NCI-H187 (cell line): ENCODE measurements around the gene MYBPC1.
"Not testable (repeated sequence)": the region's sequence is repeated elsewhere in the genome, so short reads cannot be mapped to it uniquely, and the experiment has no call there.

Source experiments
- DNase-seq, 2 experiments: peaks; one replicate each; lab custom pipeline; 2025; lab: John Stamatoyannopoulos, UW

The MYBPC1 gene

GRCh38 chr12:101653503-101653902 is 58.7 kb downstream of the MYBPC1 start:
- no peak for DNase-seq

- no peak for DNase-seq
Measured at GRCh38 chr12:101654442-101654841, 59.7 kb downstream of the MYBPC1 start.

- no peak for DNase-seq
Measured at GRCh38 chr12:101655393-101655792, 60.6 kb downstream of the MYBPC1 start.

GRCh38 chr12:101660662-101661061 is 65.9 kb downstream of the MYBPC1 start:
- not testable (repeated sequence) for DNase-seq

GRCh38 chr12:101663298-101663697 is 68.5 kb downstream of the MYBPC1 start:
- DNase-seq = no peak

GRCh38 chr12:101664992-101665391 is 70.2 kb downstream of the MYBPC1 start:
- DNase-seq = no peak

GRCh38 chr12:101666052-101666728 is 71.4 kb downstream of the MYBPC1 start:
- DNase-seq = no peak

GRCh38 chr12:101667591-101667990 is 72.8 kb downstream of the MYBPC1 start:
- DNase-seq = no peak

GRCh38 chr12:101670007-101670671 is 75.4 kb downstream of the MYBPC1 start:
- no peak for DNase-seq

- no peak for DNase-seq
Measured at GRCh38 chr12:101671157-101671791, 76.5 kb downstream of the MYBPC1 start.

GRCh38 chr12:101671833-101672232 is 77.1 kb downstream of the MYBPC1 start:
- DNase-seq = no peak

- DNase-seq = no peak
Measured at GRCh38 chr12:101675555-101675954, 80.8 kb downstream of the MYBPC1 start.

GRCh38 chr12:101676497-101676896 is 81.7 kb downstream of the MYBPC1 start:
- DNase-seq = not testable (repeated sequence)

- no peak for DNase-seq
Measured at GRCh38 chr12:101678081-101678480, 83.3 kb downstream of the MYBPC1 start.

- DNase-seq = no peak
Measured at GRCh38 chr12:101680240-101680639, 85.5 kb downstream of the MYBPC1 start.

- DNase-seq = no peak
Measured at GRCh38 chr12:101680647-101681046, 85.9 kb downstream of the MYBPC1 start.

- not testable (repeated sequence) for DNase-seq
Measured at GRCh38 chr12:101681627-101682026, 86.9 kb downstream of the MYBPC1 start.

GRCh38 chr12:101685092-101685491 is 90.3 kb downstream of the MYBPC1 start:
- DNase-seq = no peak

- DNase-seq = no peak
Measured at GRCh38 chr12:101686176-101686575, 91.4 kb downstream of the MYBPC1 start.

GRCh38 chr12:101690544-101691098 is 95.8 kb downstream of the MYBPC1 start:
- no peak for DNase-seq

- DNase-seq = no peak
Measured at GRCh38 chr12:101691503-101692096, 96.8 kb downstream of the MYBPC1 start.

GRCh38 chr12:101694297-101694848 is 99.6 kb downstream of the MYBPC1 start:
- no peak for DNase-seq
